ENCODE results near the gene GAPT.

DNA sequence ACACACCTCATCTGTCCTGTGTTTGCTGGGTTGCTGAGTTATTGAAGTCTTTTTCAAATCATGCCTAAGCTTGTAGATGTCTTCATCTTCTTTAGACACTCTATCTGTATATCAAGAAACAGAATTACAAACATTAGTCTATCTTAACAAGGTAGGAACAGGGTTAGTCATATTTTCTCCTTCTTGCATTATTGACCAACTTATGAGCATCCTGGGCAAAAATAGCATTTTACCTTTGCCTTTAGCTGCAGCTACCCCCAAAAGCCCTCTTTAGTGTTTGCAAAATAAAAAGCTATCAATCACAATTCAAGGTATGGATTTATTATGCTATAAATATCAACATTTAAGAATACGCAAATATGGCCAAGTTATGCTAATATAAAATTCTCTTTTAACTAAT is 34.7 kb upstream of the GAPT start:
- TF ChIP-seq EP300 (IDR thresholded peaks at IDR 0.05) (no peak), POLR2A (IDR thresholded peaks at IDR 0.05; ENCODE audit: low read depth) (no peak), POLR2AphosphoS5 (IDR thresholded peaks at IDR 0.05) (no peak), CTCF (IDR thresholded peaks at IDR 0.05) (no peak)
